ENCODE measurements around the gene TBC1D3B.
"Not testable (repeated sequence)": the region's sequence is repeated elsewhere in the genome, so short reads cannot be mapped to it uniquely, and the experiment has no call there.

Gene TBC1D3B

DNA sequence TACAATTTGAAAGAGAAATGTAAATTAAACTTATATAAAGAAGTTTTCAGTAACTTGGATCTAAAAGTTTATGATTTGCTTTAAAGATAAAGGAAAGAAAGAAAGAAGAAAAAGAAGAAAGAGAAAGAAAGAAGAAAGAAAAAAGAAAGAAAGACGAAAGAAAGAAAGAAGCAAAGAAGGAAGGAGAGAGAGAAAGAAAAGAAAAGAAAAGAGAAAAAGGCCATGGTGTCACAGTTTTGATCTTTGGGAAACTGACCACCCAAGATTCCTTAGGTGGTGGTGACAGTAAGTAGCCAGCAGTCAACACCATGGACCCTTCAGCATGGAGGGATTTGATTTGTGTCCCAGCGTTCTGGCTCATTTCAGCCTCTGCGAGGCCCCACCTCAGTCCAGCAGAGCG is 24.7 kb upstream of the TBC1D3B start:
- DNase-seq = not testable (repeated sequence)

- peak in 3 of 56 donors; percentile 9 to 23 (median 10) for DNase-seq
Measured at GRCh38 chr17:36198831-36199465, 22.5 kb upstream of the TBC1D3B start.

DNA sequence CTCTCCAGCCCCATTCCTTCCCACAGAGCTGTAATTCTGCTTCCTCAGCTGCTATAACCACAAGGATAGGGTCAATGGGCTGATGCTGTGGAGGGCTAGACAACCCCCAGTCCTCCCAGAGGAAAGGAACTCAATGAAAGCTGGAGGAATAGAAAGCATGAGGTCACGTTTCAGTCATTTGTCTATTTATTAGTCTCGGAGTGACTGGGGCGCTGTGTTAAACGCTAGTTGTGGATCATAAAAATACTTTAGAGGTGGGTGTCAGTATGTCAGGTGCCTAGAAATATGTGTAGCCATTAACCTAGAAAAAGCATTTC is 20.9 kb upstream of the TBC1D3B start:
- no peak for DNase-seq

DNA sequence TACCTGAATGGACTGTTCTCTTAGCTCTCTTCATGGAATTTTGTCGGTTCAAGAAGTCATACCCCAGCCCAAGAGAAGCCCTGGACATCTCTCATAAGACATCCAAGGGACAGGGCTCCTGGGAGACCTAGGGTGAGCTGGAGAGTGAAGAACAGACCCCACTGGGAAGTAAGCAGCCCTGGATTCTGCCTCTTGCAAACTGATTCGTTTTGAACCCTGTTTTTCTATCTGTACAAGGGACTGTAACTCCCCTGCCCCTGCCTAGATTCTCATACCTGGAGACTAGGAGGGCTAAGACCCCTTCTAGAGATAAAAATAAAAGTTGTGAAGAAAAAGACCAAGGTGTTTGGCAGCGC is 19.7 kb upstream of the TBC1D3B start:
- DNase-seq = no peak

DNA sequence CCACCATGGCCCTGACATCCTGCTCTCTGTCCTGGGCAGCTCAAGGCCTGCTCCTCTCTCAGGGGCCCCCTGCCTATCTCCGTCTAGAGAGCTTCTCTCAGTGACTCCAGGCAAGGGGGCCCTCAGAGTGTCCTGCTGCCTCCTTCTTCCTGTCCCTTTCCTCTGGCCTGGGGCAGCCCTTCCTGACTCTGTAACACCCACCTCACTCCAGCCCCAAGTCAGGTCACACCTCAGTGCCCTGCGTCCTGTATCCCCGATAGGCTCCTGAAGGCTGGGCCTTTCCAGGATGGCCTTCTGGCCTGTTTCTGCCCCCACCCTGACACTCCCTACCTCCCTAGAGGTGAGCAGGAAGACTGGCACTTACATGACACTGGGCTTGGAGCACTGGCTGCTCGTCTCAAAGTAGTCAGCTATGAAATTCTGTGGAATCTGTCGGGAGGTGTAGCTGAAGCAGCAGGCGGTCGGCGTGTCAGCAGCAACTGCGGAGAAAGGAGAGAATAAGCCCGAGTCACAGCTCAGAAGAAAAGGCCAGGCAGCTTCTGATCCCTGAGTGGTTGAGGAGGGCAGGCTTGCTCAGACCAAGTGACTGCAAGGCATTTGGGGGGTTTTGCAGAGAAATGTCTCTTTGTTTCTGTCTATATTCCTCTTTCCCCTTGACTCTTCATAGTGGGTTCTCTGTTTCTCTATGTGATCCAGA is 19.1 kb upstream of the TBC1D3B start:
- no peak for DNase-seq

DNA sequence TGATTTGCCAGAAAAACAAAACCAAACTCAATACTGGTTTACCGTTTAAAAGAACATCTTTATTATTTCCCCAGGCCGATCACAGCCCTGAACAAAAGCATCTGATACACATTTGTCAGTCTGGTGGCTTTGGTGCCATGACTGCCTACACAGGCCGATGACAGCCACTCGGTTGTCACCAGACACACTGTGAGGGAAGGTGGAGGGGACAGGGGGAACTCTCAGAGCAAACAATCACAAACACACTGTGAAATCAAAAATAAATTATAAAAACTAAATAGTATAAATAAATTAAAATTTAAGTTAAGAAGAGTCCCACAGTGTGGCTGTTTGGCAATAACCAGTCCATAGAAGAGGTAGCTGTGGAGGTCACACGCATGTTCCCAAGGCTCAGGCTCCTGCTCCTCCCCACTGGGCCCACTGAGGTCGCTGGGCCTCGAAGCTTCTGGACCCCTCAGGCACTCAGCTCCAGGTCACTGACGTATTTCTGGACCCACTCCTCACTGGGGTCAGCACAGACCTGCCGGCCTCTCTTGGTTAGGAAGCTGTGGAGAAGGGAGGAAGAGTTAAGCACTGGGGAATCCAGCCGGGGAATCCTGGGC is 18.5 kb upstream of the TBC1D3B start:
- DNase-seq = not testable (repeated sequence)

GRCh38 chr17:36194147-36194831 is 17.9 kb upstream of the TBC1D3B start:
- not testable (repeated sequence) for DNase-seq

- no peak for DNase-seq
Measured at GRCh38 chr17:36193216-36193775, 16.9 kb upstream of the TBC1D3B start.

DNA sequence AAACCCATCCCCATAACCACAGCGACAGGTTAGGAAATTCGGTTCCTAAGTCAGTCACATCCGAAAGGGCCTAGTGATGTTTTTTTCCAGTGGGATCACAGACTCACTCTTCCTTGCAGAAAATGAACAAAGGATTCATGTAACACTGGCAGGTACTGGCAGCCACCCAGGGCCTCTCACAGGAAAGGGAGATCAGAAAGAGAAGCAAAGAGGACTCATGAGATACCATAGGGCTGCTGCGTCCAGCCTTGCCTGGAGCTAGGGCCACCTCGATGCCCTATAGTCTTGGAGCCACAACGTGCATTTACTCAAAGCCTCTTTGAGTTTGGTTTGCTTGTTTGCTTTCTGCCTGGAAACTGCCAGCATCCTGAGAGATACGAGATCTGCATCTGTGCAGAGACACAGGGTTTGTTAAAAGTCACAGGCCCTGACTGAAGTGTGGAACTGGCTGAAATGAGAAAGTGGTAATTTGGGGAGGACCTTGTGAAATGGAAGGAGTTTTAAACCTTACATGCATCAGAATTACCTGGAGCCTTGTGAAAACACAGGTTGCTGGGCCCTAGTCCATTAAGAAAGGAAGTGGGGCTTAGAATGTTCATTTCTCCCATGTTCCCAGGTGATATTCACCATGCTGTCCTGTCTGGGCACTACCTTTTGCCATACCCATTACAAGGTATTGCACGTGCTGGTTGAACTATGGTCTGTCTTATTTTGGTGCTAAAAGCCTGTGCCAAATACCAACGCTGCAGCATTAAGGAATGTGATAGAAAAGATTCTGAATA is 14.3 kb upstream of the TBC1D3B start:
- not testable (repeated sequence) for DNase-seq

GRCh38 chr17:36189993-36190392 is 13.6 kb upstream of the TBC1D3B start:
- not testable (repeated sequence) for DNase-seq

- peak in 4 of 56 donors; percentile 11 to 48 (median 28) for DNase-seq
Measured at GRCh38 chr17:36188891-36189306, 12.5 kb upstream of the TBC1D3B start.

GRCh38 chr17:36187943-36188665 is 11.7 kb upstream of the TBC1D3B start:
- DNase-seq = not testable (repeated sequence)

- DNase-seq = not testable (repeated sequence)
Measured at GRCh38 chr17:36186810-36187763, 10.7 kb upstream of the TBC1D3B start.

- DNase-seq = no peak
Measured at GRCh38 chr17:36185416-36185815, 9.0 kb upstream of the TBC1D3B start.

DNA sequence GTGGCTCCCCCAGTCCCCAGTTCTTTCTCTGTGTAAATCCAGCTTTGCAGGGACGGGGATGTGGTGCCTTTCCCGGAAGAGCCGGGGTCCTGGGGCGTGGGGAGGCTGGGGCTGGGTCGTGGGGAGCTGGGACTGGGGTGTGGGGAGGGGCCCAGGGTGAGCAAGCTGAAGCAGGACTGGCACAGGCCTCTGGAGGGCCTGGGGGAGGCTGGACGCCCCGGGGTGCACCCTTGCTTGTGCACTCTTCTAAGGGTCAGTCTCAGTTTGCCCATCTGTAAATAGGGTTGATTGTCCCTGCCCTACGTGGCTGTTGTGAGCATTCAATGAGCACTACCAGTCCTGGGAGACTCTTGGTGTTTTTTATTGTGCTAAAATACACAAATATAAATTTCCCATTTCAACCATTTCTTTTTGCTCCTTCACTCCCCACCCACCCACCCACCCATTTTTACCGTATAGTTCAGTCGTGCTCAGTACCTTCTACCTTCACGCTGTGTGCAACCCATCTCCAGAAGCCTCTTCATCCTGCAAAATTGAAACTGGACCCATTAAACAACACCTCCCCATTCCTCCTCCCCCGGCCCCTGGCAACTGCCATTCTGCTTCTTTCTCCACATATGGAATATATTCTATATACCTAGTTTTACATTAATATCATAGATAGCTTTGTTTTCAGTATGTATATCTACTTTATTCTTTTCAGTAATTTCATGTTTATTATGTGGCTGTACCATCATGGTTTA is 7.8 kb upstream of the TBC1D3B start:
- no peak for DNase-seq

- DNase-seq = peak in 7 of 56 donors; percentile 12 to 83 (median 56)
Measured at GRCh38 chr17:36183001-36183971, 6.8 kb upstream of the TBC1D3B start.

Measured in nucleus accumbens (tissue), 56 donors.